Panc1 (cell line): Measurements from ENCODE around the gene MRPS7.
"Not testable (repeated sequence)": the region's sequence is repeated elsewhere in the genome, so short reads cannot be mapped to it uniquely, and the experiment has no call there.

ENCODE experiments used
- CTCF ChIP-seq: fragments of 450-650 bp; IDR thresholded peaks from 2 replicates; pipeline ENCODE4 v1.5.1; 2017; ENCODE audit warnings: mild to moderate bottlenecking
- SIN3A ChIP-seq: IDR thresholded peaks from 2 replicates; pipeline ENCODE4 v1.6.1; 2012; ENCODE audit warnings: low read depth, mild to moderate bottlenecking, low read length, moderate library complexity, borderline replicate concordance; ENCODE audit not compliant: insufficient read depth
- TF ChIP-seq, protein P1 (sequence below), 2 experiments: IDR thresholded peaks; 2 replicates each; pipeline ENCODE4 v1.6.1; 2011 to 2012; ENCODE audit warnings: low read depth in 2 of 2, control low read depth in 1 of 2, low read length in 1 of 2, mild to moderate bottlenecking in 1 of 2, moderate library complexity in 1 of 2; ENCODE audit not compliant: insufficient read depth in 1 of 2

- TF ChIP-seq CTCF, SIN3A: not testable (repeated sequence)
- TF ChIP-seq, protein P1, sequence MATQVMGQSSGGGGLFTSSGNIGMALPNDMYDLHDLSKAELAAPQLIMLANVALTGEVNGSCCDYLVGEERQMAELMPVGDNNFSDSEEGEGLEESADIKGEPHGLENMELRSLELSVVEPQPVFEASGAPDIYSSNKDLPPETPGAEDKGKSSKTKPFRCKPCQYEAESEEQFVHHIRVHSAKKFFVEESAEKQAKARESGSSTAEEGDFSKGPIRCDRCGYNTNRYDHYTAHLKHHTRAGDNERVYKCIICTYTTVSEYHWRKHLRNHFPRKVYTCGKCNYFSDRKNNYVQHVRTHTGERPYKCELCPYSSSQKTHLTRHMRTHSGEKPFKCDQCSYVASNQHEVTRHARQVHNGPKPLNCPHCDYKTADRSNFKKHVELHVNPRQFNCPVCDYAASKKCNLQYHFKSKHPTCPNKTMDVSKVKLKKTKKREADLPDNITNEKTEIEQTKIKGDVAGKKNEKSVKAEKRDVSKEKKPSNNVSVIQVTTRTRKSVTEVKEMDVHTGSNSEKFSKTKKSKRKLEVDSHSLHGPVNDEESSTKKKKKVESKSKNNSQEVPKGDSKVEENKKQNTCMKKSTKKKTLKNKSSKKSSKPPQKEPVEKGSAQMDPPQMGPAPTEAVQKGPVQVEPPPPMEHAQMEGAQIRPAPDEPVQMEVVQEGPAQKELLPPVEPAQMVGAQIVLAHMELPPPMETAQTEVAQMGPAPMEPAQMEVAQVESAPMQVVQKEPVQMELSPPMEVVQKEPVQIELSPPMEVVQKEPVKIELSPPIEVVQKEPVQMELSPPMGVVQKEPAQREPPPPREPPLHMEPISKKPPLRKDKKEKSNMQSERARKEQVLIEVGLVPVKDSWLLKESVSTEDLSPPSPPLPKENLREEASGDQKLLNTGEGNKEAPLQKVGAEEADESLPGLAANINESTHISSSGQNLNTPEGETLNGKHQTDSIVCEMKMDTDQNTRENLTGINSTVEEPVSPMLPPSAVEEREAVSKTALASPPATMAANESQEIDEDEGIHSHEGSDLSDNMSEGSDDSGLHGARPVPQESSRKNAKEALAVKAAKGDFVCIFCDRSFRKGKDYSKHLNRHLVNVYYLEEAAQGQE (IDR thresholded peaks at IDR 0.05; ENCODE audit: insufficient read depth in 1 of 2, low read depth in 2 of 2, low read length in 1 of 2), result not testable (repeated sequence)
Measured at GRCh38 chr17:75280189-75280588, 18.5 kb downstream of the MRPS7 start.
